Subcutaneous adipose tissue (tissue), 4 donors: ENCODE results near the gene CLDN20. TPM values are rescaled to one million over a fixed set of nuclear protein-coding genes. Genes with fewer than 3 reads are reported as not detected.

ENCODE experiments used
- CTCF ChIP-seq: fragments of 450-650 bp; IDR thresholded peaks from one replicate; pipeline ENCODE4 v1.5.1; 2016; ENCODE audit warnings: low read depth, mild to moderate bottlenecking, control low read depth, antibody characterized with exemption, moderate library complexity
- total RNA-seq, 4 donors: library from RNA; depleted of rRNA; stranded (reverse); fragments of >200 nt; gene quantifications; one replicate each; pipeline ENCODE4 v1.1.0, GENCODE V29; 2016

The CLDN20 gene
- total RNA-seq, 4 donors from 2014 or later: not detected

- TF ChIP-seq CTCF: no peak
These were observed 28.7 kb upstream of the CLDN20 start for GRCh38 chr6:155235087-155235486.

DNA sequence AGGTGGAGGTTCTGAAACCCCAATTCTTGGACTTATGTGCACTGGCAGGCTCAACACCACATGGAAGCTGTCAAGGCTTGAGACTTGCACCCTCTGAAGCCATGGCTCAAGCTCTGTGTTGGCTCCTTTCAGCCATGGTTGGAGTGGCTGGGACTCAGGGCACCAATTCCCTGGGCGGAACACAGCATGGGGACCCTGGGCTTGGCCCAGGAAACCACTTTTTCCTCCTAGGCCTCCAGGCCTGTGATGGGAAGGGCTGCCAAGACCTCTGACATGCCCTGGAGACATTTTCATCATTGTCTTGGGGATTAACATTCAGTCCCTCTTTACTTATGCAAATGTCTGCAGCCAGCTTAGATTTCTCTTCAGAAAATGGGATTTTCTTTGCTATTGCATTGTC lies 26.2 kb upstream of the CLDN20 start:
- no peak for TF ChIP-seq CTCF

- TF ChIP-seq CTCF: no peak
These were observed 22.8 kb upstream of the CLDN20 start for GRCh38 chr6:155240905-155241600.

GRCh38 chr6:155241966-155242365 lies 21.8 kb upstream of the CLDN20 start:
- TF ChIP-seq CTCF: no peak

- TF ChIP-seq CTCF: no peak
These were observed 19.4 kb upstream of the CLDN20 start for GRCh38 chr6:155244434-155244833.

DNA sequence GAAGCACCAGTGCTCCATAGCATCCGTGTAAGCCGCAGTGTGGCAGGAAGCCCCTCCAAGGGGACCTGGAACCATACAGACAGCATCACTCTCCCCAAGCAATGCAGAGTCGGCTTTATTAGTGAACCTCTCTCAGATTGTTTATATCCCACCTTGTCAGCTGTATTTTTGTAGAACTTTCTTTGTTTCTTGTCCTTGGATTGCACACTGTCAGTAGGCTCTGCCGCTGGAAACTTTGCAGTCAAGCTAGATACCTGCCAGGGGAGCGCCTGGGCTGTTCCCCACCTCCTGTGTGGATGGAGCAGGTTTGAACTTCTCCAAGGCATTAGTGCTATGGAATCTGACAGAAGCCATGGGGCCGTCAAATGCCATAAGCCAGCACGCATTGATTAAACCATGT lies 18.6 kb upstream of the CLDN20 start:
- no peak for TF ChIP-seq CTCF

GRCh38 chr6:155245831-155246230 lies 18.0 kb upstream of the CLDN20 start:
- no peak for TF ChIP-seq CTCF
